Epithelial cell of prostate (primary cell): Measurements from ENCODE around the gene HBE1.
"Not testable (repeated sequence)": the region's sequence is repeated elsewhere in the genome, so short reads cannot be mapped to it uniquely, and the experiment has no call there.

Experiments
- DNase-seq: peaks from one replicate; pipeline ENCODE4 v3.0.0-alpha.2; 2011; ENCODE audit warnings: low read depth, low spot score
- H3K27ac ChIP-seq: fragments of 450-650 bp; 2 replicates; pipeline ENCODE4 v1.5.1; 2017; ENCODE audit warnings: mild to moderate bottlenecking

Gene HBE1

GRCh38 chr11:5269715-5270147 lies at the start of gene HBE1:
HBE1 (minus strand) TSS chr11:5269945; CDS start chr11:5269890, 55 bp downstream.
- DNase-seq = no peak

GRCh38 chr11:5317292-5317691 lies 47.5 kb upstream of the HBE1 start:
- H3K27ac ChIP-seq = no peak overlapping the region
- DNase-seq = no peak

More at GRCh38 chr11:5269715-5270147, at the start of gene HBE1:
- H3K27ac ChIP-seq = no peak within 1 kb of the TSS

GRCh38 chr11:5313326-5314023 lies 43.7 kb upstream of the HBE1 start:
- not testable (repeated sequence) for H3K27ac ChIP-seq, DNase-seq

- no peak overlapping the region for H3K27ac ChIP-seq
- no peak for DNase-seq
These were observed 40.7 kb upstream of the HBE1 start for GRCh38 chr11:5310423-5310822.

GRCh38 chr11:5307256-5308019 lies 37.7 kb upstream of the HBE1 start:
- DNase-seq = no peak
- H3K27ac ChIP-seq = no peak overlapping the region

- H3K27ac ChIP-seq = no peak overlapping the region
- DNase-seq = no peak
These were observed 34.3 kb upstream of the HBE1 start for GRCh38 chr11:5304046-5304445.

GRCh38 chr11:5303626-5304025 lies 33.9 kb upstream of the HBE1 start:
- DNase-seq = no peak
- no peak overlapping the region for H3K27ac ChIP-seq

- H3K27ac ChIP-seq = no peak within 1 kb of the TSS
- no peak for DNase-seq
These were observed 32.1 kb upstream of the HBE1 start, which contains the start of gene OR51B4 for GRCh38 chr11:5301846-5302245. OR51B4 (minus strand) TSS chr11:5301946; CDS start chr11:5301946, 0 bp downstream.

GRCh38 chr11:5300251-5300650 lies 30.5 kb upstream of the HBE1 start:
- H3K27ac ChIP-seq = no peak overlapping the region
- DNase-seq = no peak

- H3K27ac ChIP-seq = no peak overlapping the region
- no peak for DNase-seq
These were observed 28.7 kb upstream of the HBE1 start for GRCh38 chr11:5298451-5298850.

GRCh38 chr11:5297721-5298323 lies 28.1 kb upstream of the HBE1 start:
- DNase-seq = no peak
- no peak overlapping the region for H3K27ac ChIP-seq

GRCh38 chr11:5294342-5294995 lies 24.7 kb upstream of the HBE1 start:
- H3K27ac ChIP-seq, DNase-seq: not testable (repeated sequence)

- no peak overlapping the region for H3K27ac ChIP-seq
- DNase-seq = no peak
These were observed 23.3 kb upstream of the HBE1 start for GRCh38 chr11:5293028-5293427.

- no peak for DNase-seq
- H3K27ac ChIP-seq = no peak overlapping the region
These were observed 21.6 kb upstream of the HBE1 start for GRCh38 chr11:5291207-5291838.

- no peak for DNase-seq
These were observed 20.4 kb upstream of the HBE1 start for GRCh38 chr11:5290106-5290505.

GRCh38 chr11:5289696-5290095 lies 20.0 kb upstream of the HBE1 start:
- no peak for DNase-seq
- peak overlapping the region; percentile 34 for H3K27ac ChIP-seq

More at GRCh38 chr11:5290106-5290505, 20.4 kb upstream of the HBE1 start:
- peak overlapping the region; percentile 34 for H3K27ac ChIP-seq

- peak overlapping the region; percentile 34 for H3K27ac ChIP-seq
- no peak for DNase-seq
These were observed 19.3 kb upstream of the HBE1 start for GRCh38 chr11:5288906-5289550.

GRCh38 chr11:5288108-5288905 lies 18.6 kb upstream of the HBE1 start:
- peak overlapping the region; percentile 95 for H3K27ac ChIP-seq
- no peak for DNase-seq

GRCh38 chr11:5286901-5287300 lies 17.2 kb upstream of the HBE1 start:
- H3K27ac ChIP-seq = peak overlapping the region; percentile 95
- DNase-seq = no peak
